A673 (cell line): ENCODE data around the gene PDCD4. TPM values are rescaled to one million over a fixed set of nuclear protein-coding genes. Genes with fewer than 3 reads are reported as not detected.

ENCODE experiments used
- BruUV-seq: library from RNA; stranded (reverse); fragments of 400-500 nt; replicated peaks from 2 replicates; lab custom pipeline; 2021; lab: Mats Ljungman, UMichigan
- CTCF ChIA-PET: fragments of 300-600 bp; sonication (Branson Sonifier 250); formaldehyde crosslinking; loops from one replicate; lab custom pipeline; 2022; ENCODE audit warnings: antibody characterized with exemption; lab: Charles Lee
- POLR2A ChIA-PET: fragments of 300-600 bp; sonication (Branson Sonifier 250); formaldehyde crosslinking; loops from one replicate; lab custom pipeline; 2022; ENCODE audit warnings: antibody characterized with exemption; ENCODE audit not compliant: low non-redundant PET; lab: Charles Lee
- DNase-seq: peaks from one replicate; pipeline ENCODE4 v3.0.0-alpha.2; 2015; ENCODE audit warnings: low spot score
- H3K27ac ChIP-seq: fragments of 200-600 bp; sonication (generic); 2 replicates; pipeline ENCODE4 v1.5.1; 2016; ENCODE audit warnings: mixed run types, low read depth, mild to moderate bottlenecking, mixed read lengths, antibody characterized with exemption, low read length; ENCODE audit not compliant: poor library complexity, severe bottlenecking
- H3K27me3 ChIP-seq: fragments of 200-600 bp; sonication (generic); replicated peaks from 2 replicates; pipeline ENCODE4 v1.6.1; 2017; ENCODE audit warnings: mixed run types, low read depth, mild to moderate bottlenecking, mixed read lengths, antibody characterized with exemption, low read length; ENCODE audit not compliant: insufficient read depth, poor library complexity
- H3K36me3 ChIP-seq: fragments of 200-600 bp; sonication (generic); 2 replicates; pipeline ENCODE4 v1.6.1; 2016; ENCODE audit warnings: mixed run types, mild to moderate bottlenecking, mixed read lengths, antibody characterized with exemption, low read length; ENCODE audit not compliant: insufficient read depth, poor library complexity, severe bottlenecking
- H3K4me1 ChIP-seq: fragments of 200-600 bp; sonication (generic); 2 replicates; pipeline ENCODE4 v1.6.1; 2017; ENCODE audit warnings: mixed run types, mild to moderate bottlenecking, mixed read lengths, antibody characterized with exemption, low read length; ENCODE audit not compliant: insufficient read depth, poor library complexity, severe bottlenecking
- H3K4me3 ChIP-seq: fragments of 200-600 bp; sonication (generic); 2 replicates; pipeline ENCODE4 v1.5.1; 2016; ENCODE audit warnings: low read depth, mixed run types, mild to moderate bottlenecking, mixed read lengths, low read length; ENCODE audit not compliant: poor library complexity, severe bottlenecking
- H3K9me3 ChIP-seq: fragments of 200-600 bp; sonication (generic); 2 replicates; pipeline ENCODE4 v1.6.1; 2016; ENCODE audit warnings: mixed run types, low read depth, mild to moderate bottlenecking, mixed read lengths, antibody characterized with exemption, low read length; ENCODE audit not compliant: poor library complexity, severe bottlenecking
- CTCF ChIP-seq: fragments of 300-800, 200-600 bp; sonication (generic); conservative IDR thresholded peaks from 2 replicates; pipeline ENCODE4 v1.5.1; 2017; ENCODE audit warnings: low read depth, mild to moderate bottlenecking, antibody characterized with exemption, low read length, moderate library complexity, mixed read lengths
- EZH2 ChIP-seq: fragments of 200-600 bp; sonication (generic); IDR thresholded peaks from 2 replicates; pipeline ENCODE4 v1.6.1; 2017; ENCODE audit warnings: borderline replicate concordance, low read depth, mild to moderate bottlenecking, mixed read lengths, antibody characterized with exemption, low read length; ENCODE audit not compliant: poor library complexity, severe bottlenecking
- intact Hi-C: fragments of 100-400 bp; cut with micrococcal nuclease; formaldehyde crosslinking; loops from one replicate; pipeline ENCODE4 v1.10.0; 2022; ENCODE audit not compliant: unreplicated experiment
- total RNA-seq: library from RNA; stranded (reverse); gene quantifications from 2 replicates; pipeline ENCODE4 v1.2.3, GENCODE V29; 2021

PDCD4 gene
- total RNA-seq, 1 experiment from 2014 or later, result 17.3 TPM

GRCh38 chr10:110824152-110824441 is 47.6 kb upstream of the PDCD4 start:
- Histone ChIP-seq H3K27ac (no peak overlapping the region), H3K4me3 (no peak overlapping the region), H3K4me1 (peaks cover 6% of the 10 kb centered on the region), H3K27me3 (no peaks in the 10 kb centered on the region), H3K9me3 (no peaks in the 10 kb centered on the region), H3K36me3 (no peaks in the 10 kb centered on the region)
- no peak for DNase-seq
- ChIA-PET POLR2A (no interaction called here), CTCF (no interaction called here)
- no TSS peak for BruUV-seq
- intact Hi-C loops, result no loop called here
- TF ChIP-seq CTCF (no peak), EZH2 (no peak)

- BruUV-seq, result no TSS peak
- Histone ChIP-seq H3K4me3 (no peak overlapping the region), H3K27me3 (no peaks in the 10 kb centered on the region), H3K36me3 (no peaks in the 10 kb centered on the region), H3K9me3 (no peaks in the 10 kb centered on the region), H3K27ac (no peak overlapping the region), H3K4me1 (peaks cover 6% of the 10 kb centered on the region)
- CTCF ChIA-PET, result no interaction called here
- POLR2A ChIA-PET, result no interaction called here
- TF ChIP-seq CTCF, result no peak
- TF ChIP-seq EZH2, result no peak
- DNase-seq, result no peak
- intact Hi-C loops, result no loop called here
Observed at GRCh38 chr10:110824660-110825059, 47.1 kb upstream of the PDCD4 start.

- Histone ChIP-seq H3K27me3 (no peaks in the 10 kb centered on the region), H3K36me3 (no peaks in the 10 kb centered on the region), H3K4me3 (no peak overlapping the region), H3K27ac (no peak overlapping the region), H3K9me3 (no peaks in the 10 kb centered on the region), H3K4me1 (peaks cover 6% of the 10 kb centered on the region)
- CTCF ChIA-PET, result no interaction called here
- POLR2A ChIA-PET, result interaction anchor here (0.6 kb wide), 1 partner anchor 289 kb away, joined by 5 read pairs; no protein-coding TSS in a partner anchor
- no TSS peak for BruUV-seq
- no peak for TF ChIP-seq EZH2
- TF ChIP-seq CTCF, result no peak
- intact Hi-C loops, result no loop called here
- no peak for DNase-seq
Observed at GRCh38 chr10:110825508-110825907, 46.2 kb upstream of the PDCD4 start.
